ENCODE measurements around the gene AGPAT1. TPM values are rescaled to one million over a fixed set of nuclear protein-coding genes. Genes with fewer than 3 reads are reported as not detected.

Gene AGPAT1
- total RNA-seq, 1 experiment from 2014 or later = 55.6 TPM

- H3K4me1 ChIP-seq (ENCODE audit: control insufficient read depth in 1 of 2, insufficient read depth in 2 of 2, low read length in 2 of 2) = peaks cover 24 to 46% of the 10 kb centered on the region in 2 experiments
- peak; percentile 87 for ATAC-seq
- no TSS peak for BruUV-seq (replicated peaks)
These were observed 2.1 kb upstream of the AGPAT1 start, which contains the start of gene RNF5 for GRCh38 chr6:32177788-32178546. TSS of gene RNF5 (plus strand) at chr6:32178405. CDS start at chr6:32178512, 107 bp downstream.

More at GRCh38 chr6:32177788-32178546, 2.1 kb upstream of the AGPAT1 start, which contains the start of gene RNF5:
- ChIA-PET POLR2A (interaction anchor here (0.8 to 2.2 kb wide), 9 partner anchors 13 to 794 kb away, joined by 3 to 10 read pairs (median 4); partner anchors contain the start of genes ATF6B, EGFL8, FKBPL and GPSM3), CTCF (interaction anchor here (0.6 to 1.7 kb wide), 3 partner anchors 13 to 59 kb away, joined by 3 to 10 read pairs (median 9); partner anchors contain the start of gene PBX2), RAD21 (ENCODE audit: low non-redundant PET in 1 of 2, low total read pairs in 2 of 2, uncharacterized antibody in 2 of 2, unreplicated experiment in 2 of 2) (no interaction called here)
- Histone ChIP-seq H3K9ac (ENCODE audit: low read length) (peak within 1 kb of the TSS; percentile 90), H3K36me3 (ENCODE audit: control insufficient read depth in 1 of 2, insufficient read depth in 2 of 2, low read length in 2 of 2) (peaks cover 4 to 13% of the 10 kb centered on the region in 2 experiments; a peak in 2 of 4 replicates), H3K9me2 (ENCODE audit: insufficient read depth) (no peaks in the 10 kb centered on the region), H4K20me1 (ENCODE audit: insufficient read depth) (no peaks in the 10 kb centered on the region), H3K79me2 (ENCODE audit: insufficient read depth, low read length) (peaks cover 24% of the 10 kb centered on the region), H3K4me2 (ENCODE audit: low read length) (peak within 1 kb of the TSS; percentile 97), H3K4me3 (replicated peaks in 1 of 2; ENCODE audit: low read depth in 1 of 2, low read length in 2 of 2) (peak within 1 kb of the TSS; percentile 93 to 98), H2AFZ (ENCODE audit: low read depth, low read length, poor library complexity, severe bottlenecking) (no peak within 1 kb of the TSS), H3K27ac (ENCODE audit: low read depth, low read length) (peak within 1 kb of the TSS; percentile 74), H3K9me3 (ENCODE audit: control insufficient read depth in 1 of 2, insufficient read depth in 1 of 2, low read depth in 1 of 2, low read length in 2 of 2) (no peaks in the 10 kb centered on the region), H3K27me3 (ENCODE audit: insufficient read depth, low read length) (no peaks in the 10 kb centered on the region)
- TF ChIP-seq TCF7L2 (IDR thresholded peaks at IDR 0.05; ENCODE audit: borderline replicate concordance, extremely low read depth, insufficient read depth, insufficient read length) = peak; percentile 96
- peak; percentile 26 for TF ChIP-seq YY1 (IDR thresholded peaks at IDR 0.05; ENCODE audit: extremely low read depth, insufficient replicate concordance, low read depth, low read length)
- no peak for TF ChIP-seq CEBPB (IDR thresholded peaks at IDR 0.05; ENCODE audit: low read depth)
- TF ChIP-seq REST (IDR thresholded peaks at IDR 0.05; ENCODE audit: low read depth) = no peak
- no peak for TF ChIP-seq EZH2phosphoT487 (IDR thresholded peaks at IDR 0.05; ENCODE audit: borderline replicate concordance)
- TF ChIP-seq RAD21 (IDR thresholded peaks at IDR 0.05; ENCODE audit: low read depth) = no peak
- no peak for TF ChIP-seq CBX3 (IDR thresholded peaks at IDR 0.05; ENCODE audit: low read depth)
- TF ChIP-seq CTCF (IDR thresholded peaks at IDR 0.05 in 2 of 3, conservative IDR thresholded peaks at IDR 0.05 in 1 of 3; ENCODE audit: borderline replicate concordance in 1 of 3, insufficient read depth in 1 of 3, low read depth in 2 of 3, low read length in 2 of 3) = no peak
- DNase-seq (ENCODE audit: low read depth, low spot score) = peak; percentile 100
- intact Hi-C loops (cut with micrococcal nuclease) = loop anchor here (1.0 kb wide), 1 partner anchor 48 kb away; the partner anchor contains the start of gene FKBPL

All from HCT116 (cell line).